Ovary (tissue), 9 donors: Measurements from ENCODE around the gene INTS15. TPM values are rescaled to one million over a fixed set of nuclear protein-coding genes. Genes with fewer than 3 reads are reported as not detected.

Experiments
- DNase-seq, 5 donors: peaks; one replicate each; pipeline ENCODE4 v3.0.0-alpha.2; 2019 to 2020
- H3K27ac ChIP-seq, 2 donors: fragments of 200-600 bp; one replicate each; pipeline versions ENCODE4 v1.5.1 to v1.8.0; 2019 to 2022
- H3K27me3 ChIP-seq: fragments of 200-600 bp; one replicate; pipeline ENCODE4 v1.8.0; 2022
- H3K36me3 ChIP-seq: fragments of 200-600 bp; sonication (generic); one replicate; pipeline ENCODE4 v1.5.1; 2019
- H3K4me1 ChIP-seq: one replicate; pipeline ENCODE4 v1.8.1; 2013; ENCODE audit warnings: mild to moderate bottlenecking, moderate library complexity; ENCODE audit not compliant: insufficient read depth
- H3K4me3 ChIP-seq: fragments of 200-600 bp; sonication (generic); one replicate; pipeline ENCODE4 v1.5.1; 2017
- H3K9me3 ChIP-seq, 2 donors: fragments of 200-600 bp in 1 of 2; sonication (generic) in 1 of 2; one replicate each; pipeline versions ENCODE4 v1.5.1 to v1.8.1; 2013 to 2019; ENCODE audit warnings: mild to moderate bottlenecking in 1 of 2, moderate library complexity in 1 of 2
- EP300 ChIP-seq: sonication (generic); formaldehyde crosslinking; IDR thresholded peaks from one replicate; pipeline ENCODE4 v1.6.1; 2017; ENCODE audit warnings: antibody characterized with exemption
- POLR2A ChIP-seq: fragments of 450-650 bp; IDR thresholded peaks from one replicate; pipeline ENCODE4 v1.6.1; 2017; ENCODE audit warnings: antibody characterized with exemption, mild to moderate bottlenecking, moderate library complexity
- WGBS, 3 donors: extraction: QIAGEN DNeasy Blood & Tissue Kit in 1 of 3; methylation state at CpG; one replicate each; pipeline versions ENCODE4 v1.1.5 to v1.1.7; 2013 to 2017; 5-methylcytosine and 5-hydroxymethylcytosine counted together
- intact Hi-C, 4 donors: fragments of 100-400 bp; cut with DNase I; formaldehyde crosslinking; loops; one replicate each; pipeline versions ENCODE4 v1.11.0 to v1.15.1; 2022 to 2023
- polyA plus RNA-seq, 2 donors: library from polyadenylated mRNA; stranded (reverse); fragments of 200-250 nt in 1 of 2; fragments of 350-450 nt in 1 of 2; fragmentation: Illumina TruSeq in 1 of 2; extraction: RNeasy Lipid Tissue Mini Kit (QIAGEN cat#74804) in 1 of 2; gene quantifications; one replicate each; pipeline ENCODE4 v1.2.3, GENCODE V29; 2013 to 2014
- total RNA-seq, 7 donors: library from RNA; depleted of rRNA in 2 of 7; stranded (reverse); fragments of >200 nt in 2 of 7; fragmentation: NEBNext Ultra II Directional in 3 of 7; extraction: Animal tissue kit (Norgen Biotek cat#: 25700) in 3 of 7; gene quantifications; one replicate each; pipeline versions ENCODE4 v1.1.0 to v1.2.4, GENCODE V29; 2016 to 2023
- TF ChIP-seq, protein P1 (sequence below), 3 donors: fragments of 450-650 bp in 2 of 3; fragments of 200-600 bp in 1 of 3; IDR thresholded peaks; one replicate each; pipeline versions ENCODE4 v1.5.1 to v1.8.0; 2016 to 2022; ENCODE audit warnings: antibody characterized with exemption in 3 of 3, mild to moderate bottlenecking in 1 of 3
- donor health status: DM: no; HTN: no; CAD: no; lungs with moderate emphysema.
- donor health status: DM: no; HTN: no; CAD: no.
- donor health status: Bipolar disorder and iron deficiency.
- donor health status: DM: yes; HTN: yes; CAD: no.
- donor health status: DM: no; HTN: no; CAD: no.
- donor health status: DM: yes; HTN: yes; CAD: no.

The INTS15 gene
- total and polyA plus RNA-seq, 9 donors = 20.3 to 35.0 (median 30.2) TPM

DNA sequence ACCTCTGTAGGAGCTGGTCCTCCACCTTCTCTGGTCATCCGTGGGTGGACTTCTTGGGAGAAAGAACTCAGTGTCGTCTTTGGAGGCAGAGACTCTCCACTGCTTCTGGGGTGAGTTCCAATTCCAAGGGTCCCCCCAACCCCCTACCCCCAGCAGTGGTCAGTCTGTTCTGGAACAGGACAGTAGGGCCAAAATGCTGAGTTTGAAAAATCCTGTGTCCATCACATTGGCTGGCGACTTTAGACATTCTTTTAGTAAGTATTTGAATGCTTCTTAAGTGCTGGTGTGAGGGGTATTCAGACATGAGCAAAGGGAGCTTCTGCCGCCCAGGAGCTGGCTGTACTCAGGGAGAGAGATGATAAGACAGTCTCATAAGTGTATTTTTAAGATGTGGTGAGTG, 49.2 kb downstream of the INTS15 start:
- Histone ChIP-seq H3K4me3 (no peak overlapping the region), H3K27ac (no peak overlapping the region), H3K4me1 (peaks cover 9% of the 10 kb centered on the region), H3K36me3 (no peaks in the 10 kb centered on the region), H3K9me3 (no peaks in the 10 kb centered on the region), H3K27me3 (no peaks in the 10 kb centered on the region)
- WGBS, 3 donors = 66 to 77% (median 68%) methylated on average over 4 of the region's 4 CpGs
- TF ChIP-seq, protein P1, sequence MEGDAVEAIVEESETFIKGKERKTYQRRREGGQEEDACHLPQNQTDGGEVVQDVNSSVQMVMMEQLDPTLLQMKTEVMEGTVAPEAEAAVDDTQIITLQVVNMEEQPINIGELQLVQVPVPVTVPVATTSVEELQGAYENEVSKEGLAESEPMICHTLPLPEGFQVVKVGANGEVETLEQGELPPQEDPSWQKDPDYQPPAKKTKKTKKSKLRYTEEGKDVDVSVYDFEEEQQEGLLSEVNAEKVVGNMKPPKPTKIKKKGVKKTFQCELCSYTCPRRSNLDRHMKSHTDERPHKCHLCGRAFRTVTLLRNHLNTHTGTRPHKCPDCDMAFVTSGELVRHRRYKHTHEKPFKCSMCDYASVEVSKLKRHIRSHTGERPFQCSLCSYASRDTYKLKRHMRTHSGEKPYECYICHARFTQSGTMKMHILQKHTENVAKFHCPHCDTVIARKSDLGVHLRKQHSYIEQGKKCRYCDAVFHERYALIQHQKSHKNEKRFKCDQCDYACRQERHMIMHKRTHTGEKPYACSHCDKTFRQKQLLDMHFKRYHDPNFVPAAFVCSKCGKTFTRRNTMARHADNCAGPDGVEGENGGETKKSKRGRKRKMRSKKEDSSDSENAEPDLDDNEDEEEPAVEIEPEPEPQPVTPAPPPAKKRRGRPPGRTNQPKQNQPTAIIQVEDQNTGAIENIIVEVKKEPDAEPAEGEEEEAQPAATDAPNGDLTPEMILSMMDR (IDR thresholded peaks at IDR 0.05) = no peak
- TF ChIP-seq POLR2A = no peak
- TF ChIP-seq EP300 = no peak
- intact Hi-C loops = no loop called here
- no peak for DNase-seq

DNA sequence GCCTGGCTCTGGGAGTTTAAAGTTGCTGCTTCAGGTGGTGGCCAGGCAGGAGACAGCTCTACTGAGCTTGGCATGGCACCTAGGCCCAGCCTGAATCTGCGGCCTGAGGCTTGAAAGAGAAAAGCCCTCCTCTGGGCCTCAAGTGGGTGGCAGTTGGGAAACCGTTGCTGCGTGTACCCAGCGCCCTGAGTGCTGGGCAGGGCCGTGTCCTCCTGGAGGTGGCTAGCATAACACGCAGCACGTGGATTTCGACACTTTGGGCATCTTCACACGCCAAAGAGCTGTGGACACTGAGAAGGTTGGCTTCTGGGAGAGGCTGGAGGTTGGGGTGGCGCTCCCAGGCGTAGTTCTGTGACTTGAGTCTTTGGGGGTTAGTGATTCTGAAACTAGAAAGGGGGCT, 49.8 kb downstream of the INTS15 start:
- 92 to 97% (median 95%) methylated on average over 11 of the region's 11 CpGs for WGBS, 3 donors
- no peaks in the 10 kb centered on the region for H3K27me3 ChIP-seq
- peaks cover 9% of the 10 kb centered on the region for H3K4me1 ChIP-seq
- H3K4me3 ChIP-seq = no peak overlapping the region
- TF ChIP-seq EP300 = no peak
- TF ChIP-seq, protein P1 (IDR thresholded peaks at IDR 0.05) = no peak
- no peaks in the 10 kb centered on the region for H3K9me3 ChIP-seq
- no peaks in the 10 kb centered on the region for H3K36me3 ChIP-seq
- no peak for DNase-seq
- H3K27ac ChIP-seq = no peak overlapping the region
- intact Hi-C loops = no loop called here

DNA sequence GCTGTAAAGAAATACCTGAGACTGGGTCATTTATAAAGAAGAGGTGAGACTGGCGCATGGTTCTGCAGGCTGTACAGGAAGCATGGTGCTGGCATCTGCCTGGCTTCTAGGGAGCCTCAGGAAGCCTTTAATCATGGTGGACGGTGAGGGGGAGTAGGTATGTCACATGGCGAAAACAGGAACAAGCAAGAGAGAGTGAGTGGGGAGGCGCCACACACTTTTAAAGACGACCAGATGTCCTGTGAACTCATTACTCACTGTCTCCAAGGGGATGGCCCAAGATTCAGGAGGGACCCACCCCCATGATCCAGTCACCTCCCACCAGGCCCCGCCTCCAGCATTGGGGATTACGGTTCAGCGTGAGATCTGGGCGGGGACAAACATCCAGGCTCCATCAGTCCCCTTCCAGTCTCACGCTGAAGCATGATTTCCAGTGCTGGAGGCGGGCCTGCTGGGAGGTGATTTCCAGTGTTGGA, 50.5 kb downstream of the INTS15 start:
- DNase-seq = no peak
- Histone ChIP-seq H3K9me3 (no peaks in the 10 kb centered on the region), H3K27me3 (no peaks in the 10 kb centered on the region), H3K4me3 (no peak overlapping the region), H3K4me1 (peaks cover 9% of the 10 kb centered on the region), H3K27ac (no peak overlapping the region), H3K36me3 (no peaks in the 10 kb centered on the region)
- intact Hi-C loops = no loop called here
- TF ChIP-seq POLR2A (no peak), EP300 (no peak)
- TF ChIP-seq, protein P1 (IDR thresholded peaks at IDR 0.05) = no peak
- WGBS, 3 donors = 55 to 64% (median 63%) methylated on average over 11 of the region's 11 CpGs

DNA sequence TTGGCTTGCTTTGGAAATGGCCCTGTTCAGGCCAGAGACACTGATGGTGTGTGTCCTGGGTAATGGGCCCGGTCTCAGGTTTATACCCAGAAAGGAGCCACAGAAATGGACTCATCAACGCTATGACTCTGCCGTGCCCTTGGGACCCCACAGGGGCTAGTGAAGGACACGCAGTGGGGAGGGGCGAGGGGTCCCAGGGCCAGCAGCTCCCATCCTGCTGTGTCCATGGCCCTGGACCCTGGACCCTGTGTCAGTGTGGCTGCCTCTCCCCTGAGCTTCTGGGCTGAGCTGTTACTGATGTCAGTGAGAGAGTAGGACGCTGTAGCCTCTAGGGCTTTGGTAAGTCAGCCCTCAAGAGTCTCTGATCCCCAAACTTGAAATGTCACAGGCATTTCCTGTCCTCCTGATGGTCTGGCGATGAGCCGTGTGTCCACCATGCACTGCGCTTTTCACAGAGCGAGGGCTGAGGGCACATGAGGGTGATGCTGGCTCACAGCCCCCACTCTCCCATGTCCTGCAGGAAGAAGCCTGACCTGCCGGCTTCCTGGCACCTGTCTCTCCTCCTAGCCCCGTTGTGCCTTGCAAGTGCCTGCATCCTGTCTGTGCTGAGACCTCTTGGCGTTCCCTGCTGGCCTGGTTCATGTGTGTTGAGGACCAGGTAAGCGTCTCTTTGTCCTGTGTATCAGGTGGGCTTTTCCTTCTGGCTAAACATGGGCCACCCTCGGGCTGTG, 51.6 kb downstream of the INTS15 start:
- WGBS, 3 donors = 84 to 92% (median 87%) methylated on average over 15 of the region's 15 CpGs
- H3K27ac ChIP-seq = no peak overlapping the region
- intact Hi-C loops = no loop called here
- no peak for DNase-seq
- no peak for TF ChIP-seq EP300
- TF ChIP-seq, protein P1 (IDR thresholded peaks at IDR 0.05) = no peak
- TF ChIP-seq POLR2A = no peak
- no peaks in the 10 kb centered on the region for H3K27me3 ChIP-seq
- no peaks in the 10 kb centered on the region for H3K36me3 ChIP-seq
- H3K4me3 ChIP-seq = no peak overlapping the region
- peaks cover 7% of the 10 kb centered on the region for H3K4me1 ChIP-seq
- H3K9me3 ChIP-seq = no peaks in the 10 kb centered on the region
